ENCODE measurements around the gene CIAO1. TPM values are rescaled to one million over a fixed set of nuclear protein-coding genes. Genes with fewer than 3 reads are reported as not detected.

The CIAO1 gene
- total and polyA plus RNA-seq, 2 of the 13 experiments (the other 11 are each of a cell fraction or from before 2014, with no cell fraction given): 99.3 to 120 TPM

- no peak for TF ChIP-seq ZNF816 (CRISPR knock-in tag; IDR thresholded peaks at IDR 0.05; ENCODE audit: borderline replicate concordance)
- peak; percentile 91 for TF ChIP-seq ARHGAP35 (CRISPR knock-in tag; IDR thresholded peaks at IDR 0.05; ENCODE audit: borderline replicate concordance)
- peak; percentile 92; the same call in 1 of the 2 replicates for TF ChIP-seq STAT6 (CRISPR knock-in tag; IDR thresholded peaks at IDR 0.05; ENCODE audit: borderline replicate concordance)
- 0 out of 2 replicates have a peak, but pooled peaks have one; percentile 3 for TF ChIP-seq AHDC1 (CRISPR knock-in tag; IDR thresholded peaks at IDR 0.05; ENCODE audit: borderline replicate concordance)
- TF ChIP-seq ZNF747 (CRISPR knock-in tag; IDR thresholded peaks at IDR 0.05; ENCODE audit: borderline replicate concordance): peak; percentile 87
- 0 out of 2 replicates have a peak, but pooled peaks have one; percentile 76 for TF ChIP-seq CREB3 (CRISPR knock-in tag; IDR thresholded peaks at IDR 0.05)
- peak; percentile 65; the same call in 1 of the 2 replicates for TF ChIP-seq FOXA3 (CRISPR knock-in tag; IDR thresholded peaks at IDR 0.05)
- TF ChIP-seq REPIN1 (CRISPR knock-in tag; IDR thresholded peaks at IDR 0.05; ENCODE audit: borderline replicate concordance, low read depth): peak; percentile 90; the same call in 1 of the 2 replicates
- TF ChIP-seq ZNF564 (CRISPR knock-in tag; IDR thresholded peaks at IDR 0.05): peak; percentile 77; the same call in 1 of the 2 replicates
- TF ChIP-seq GLI4 (CRISPR knock-in tag; IDR thresholded peaks at IDR 0.05; ENCODE audit: borderline replicate concordance): no peak; the same call in 1 of the 2 replicates
- peak; percentile 71 for TF ChIP-seq ZNF274 (CRISPR knock-in tag; IDR thresholded peaks at IDR 0.05)
- no peak for TF ChIP-seq ZNF20 (CRISPR knock-in tag; IDR thresholded peaks at IDR 0.05)
- peak; percentile 99 for TF ChIP-seq ZNF501 (CRISPR knock-in tag; IDR thresholded peaks at IDR 0.05)
- peak; percentile 61; the same call in 1 of the 2 replicates for TF ChIP-seq ZNF878 (CRISPR knock-in tag; IDR thresholded peaks at IDR 0.05)
- TF ChIP-seq ZKSCAN5 (CRISPR knock-in tag; IDR thresholded peaks at IDR 0.05): no peak; the same call in 1 of the 2 replicates
- TF ChIP-seq FOSL2 (CRISPR knock-in tag; IDR thresholded peaks at IDR 0.05): peak; percentile 66; the same call in 1 of the 2 replicates
- peak; percentile 90 for TF ChIP-seq ZNF547 (CRISPR knock-in tag; IDR thresholded peaks at IDR 0.05)
- TF ChIP-seq BATF2 (CRISPR knock-in tag; IDR thresholded peaks at IDR 0.05): peak; percentile 65; the same call in 1 of the 2 replicates
These were observed at the start of gene CIAO1, which contains the start of gene TMEM127 (continued) for GRCh38 chr2:96265840-96266679.

All from HepG2 (cell line).